ENCODE data around the gene CIC. TPM values are rescaled to one million over a fixed set of nuclear protein-coding genes. Genes with fewer than 3 reads are reported as not detected.

CIC gene
- total RNA-seq, 1 experiment from 2014 or later = 54.0 TPM

GRCh38 chr19:42282819-42283187, 13.8 kb downstream of the CIC start:
- H3K14ac ChIP-seq (ENCODE audit: insufficient read depth, low read length) = no peak overlapping the region
- no peak overlapping the region for H2BK20ac ChIP-seq (ENCODE audit: low read depth, low read length, poor library complexity, severe bottlenecking)
- no peak overlapping the region for H2BK5ac ChIP-seq (ENCODE audit: insufficient read length, low read length)
- peak overlapping the region in 1 of 2 experiments; percentile 74; a peak in 2 of 5 replicates for H3K4me3 Mint-ChIP-seq
- H4K8ac ChIP-seq (replicated peaks; ENCODE audit: insufficient read length, low read depth, low read length) = no peak overlapping the region
- H3K27me3 ChIP-seq (ENCODE audit: insufficient read depth, low read length) = no peaks in the 10 kb centered on the region
- H3K56ac ChIP-seq (ENCODE audit: insufficient read length, low read depth, low read length) = no peak overlapping the region
- no peak overlapping the region for H3K4ac ChIP-seq (ENCODE audit: low read depth, low read length)
- no peak overlapping the region for H2BK12ac ChIP-seq (ENCODE audit: insufficient read length, low read depth, low read length)
- no peaks in the 10 kb centered on the region; the same call in 1 of the 2 replicates for H3K27me3 Mint-ChIP-seq (ENCODE audit: low read depth)
- no peak overlapping the region for H3K18ac ChIP-seq (ENCODE audit: insufficient read length, low read depth, low read length)
- H3K9me3 ChIP-seq (ENCODE audit: control insufficient read depth, low read depth, low read length) = no peaks in the 10 kb centered on the region
- H2AK5ac ChIP-seq (ENCODE audit: insufficient read length, low read length) = no peak overlapping the region
- peaks cover 10 to 13% (median 13%) of the 10 kb centered on the region in 3 experiments for H3K36me3 Mint-ChIP-seq (ENCODE audit: insufficient read depth in 1 of 3, low read depth in 3 of 3)
- H3K4me2 ChIP-seq (ENCODE audit: insufficient read depth, insufficient read length, low read length) = peak overlapping the region; percentile 76
- H4K91ac ChIP-seq (ENCODE audit: insufficient read length, low read depth, low read length) = no peak overlapping the region
- H3K27ac ChIP-seq (ENCODE audit: insufficient read length, low read depth, low read length) = no peak overlapping the region
- no peak overlapping the region for H3K9ac ChIP-seq (ENCODE audit: extremely low read depth, insufficient read length, low read length)
- H3K4me1 ChIP-seq (ENCODE audit: insufficient read depth, low read length) = peaks cover 8% of the 10 kb centered on the region; the same call in 1 of the 2 replicates
- WGBS (ENCODE audit: extremely low coverage, insufficient read length, low lambda C conversion rate) = 100% methylated on average over 1 of the region's 4 CpGs
- no peak overlapping the region for H2AFZ ChIP-seq (ENCODE audit: low read length)
- H3K79me2 ChIP-seq (ENCODE audit: insufficient read depth, low read length) = peaks cover 3% of the 10 kb centered on the region; the same call in 1 of the 2 replicates
- no peak overlapping the region for H3K27ac Mint-ChIP-seq
- peaks cover 40 to 49% of the 10 kb centered on the region in 2 experiments for H3K4me1 Mint-ChIP-seq
- H3T11ph ChIP-seq (ENCODE audit: low read length) = no peak overlapping the region
- peaks cover 19% of the 10 kb centered on the region for H3K23me2 ChIP-seq (ENCODE audit: insufficient read length, low read depth, low read length, poor library complexity, severe bottlenecking)
- no peak for DNase-seq
- no peak for TF ChIP-seq CTCF (conservative IDR thresholded peaks at IDR 0.05)
- H4K5ac ChIP-seq (ENCODE audit: insufficient read length, low read depth, low read length) = no peak overlapping the region
- H3K79me1 ChIP-seq (ENCODE audit: insufficient read depth, low read depth, low read length, poor library complexity, severe bottlenecking) = peaks cover 11% of the 10 kb centered on the region
- no peak overlapping the region for H2BK120ac ChIP-seq (ENCODE audit: low read depth, low read length, poor library complexity, severe bottlenecking)
- no peak overlapping the region for H3K23ac ChIP-seq (ENCODE audit: insufficient read length, low read depth, low read length)
- H2BK15ac ChIP-seq (ENCODE audit: low read depth, low read length) = no peak overlapping the region
- H3K9me3 Mint-ChIP-seq = no peaks in the 10 kb centered on the region; a peak in 2 of 5 replicates
- peaks cover 3% of the 10 kb centered on the region for H4K20me1 ChIP-seq (ENCODE audit: control insufficient read depth, insufficient read depth, insufficient read length)
